A549 (cell line): ENCODE measurements around the gene KAT6B.

Experiments
- CEBPB ChIP-seq, 2 experiments: fragments of >200 bp in 1 of 2; sonication (Bioruptor Twin) in 1 of 2; formaldehyde crosslinking in 1 of 2; IDR thresholded peaks; 2 replicates each; pipeline ENCODE4 v1.6.1; 2012 to 2016
- EP300 ChIP-seq, 2 experiments: fragments of >200 bp; sonication (Bioruptor Twin); formaldehyde crosslinking; IDR thresholded peaks; 2 replicates in 1 of 2; 3 replicates in 1 of 2; pipeline ENCODE4 v1.6.1; 2016 to 2017
- HOXB13 ChIP-seq: fragments of 250-450 bp; sonication (Bioruptor Pico); IDR thresholded peaks from 2 replicates; pipeline ENCODE4 v1.5.0; 2020; ENCODE audit warnings: low read depth, mild to moderate bottlenecking, moderate library complexity
- JUNB ChIP-seq: fragments of >200 bp; sonication (Bioruptor Twin); formaldehyde crosslinking; IDR thresholded peaks from 2 replicates; pipeline ENCODE4 v1.6.1; 2016
- KDM5A ChIP-seq: fragments of 200-600 bp; sonication (generic); IDR thresholded peaks from 2 replicates; pipeline ENCODE4 v1.6.1; 2016; ENCODE audit warnings: antibody characterized with exemption, mild to moderate bottlenecking
- MAZ ChIP-seq: fragments of 150-350 bp; IDR thresholded peaks from 2 replicates; pipeline ENCODE4 v1.6.1; 2014; ENCODE audit warnings: antibody characterized with exemption, low read depth, low read length, borderline replicate concordance
- NR3C1 ChIP-seq: fragments of >200 bp; sonication (Bioruptor Twin); formaldehyde crosslinking; IDR thresholded peaks from 3 replicates; pipeline ENCODE4 v1.6.1; 2017
- POLR2A ChIP-seq: IDR thresholded peaks from 2 replicates; pipeline ENCODE4 v1.6.1; 2012; ENCODE audit warnings: mild to moderate bottlenecking, low read length
- RARB ChIP-seq: fragments of 250-450 bp; sonication (Bioruptor Pico); IDR thresholded peaks from 2 replicates; pipeline ENCODE4 v1.8.0; 2021; ENCODE audit warnings: mild to moderate bottlenecking, moderate library complexity
- REST ChIP-seq: fragments of 200-600 bp; sonication (generic); IDR thresholded peaks from 2 replicates; pipeline ENCODE4 v1.6.1; 2016; ENCODE audit warnings: antibody characterized with exemption, mild to moderate bottlenecking, moderate library complexity
- TF ChIP-seq, protein P1 (sequence below): fragments of >200 bp; sonication (Bioruptor Twin); formaldehyde crosslinking; IDR thresholded peaks from 3 replicates; pipeline ENCODE4 v1.5.1; 2016
- TF ChIP-seq, protein P2 (sequence below): IDR thresholded peaks from 2 replicates; pipeline ENCODE4 v1.6.1; 2012
- TF ChIP-seq, protein P3 (sequence below): IDR thresholded peaks from 2 replicates; pipeline ENCODE4 v1.6.1; 2012; ENCODE audit warnings: low read depth, borderline replicate concordance

DNA sequence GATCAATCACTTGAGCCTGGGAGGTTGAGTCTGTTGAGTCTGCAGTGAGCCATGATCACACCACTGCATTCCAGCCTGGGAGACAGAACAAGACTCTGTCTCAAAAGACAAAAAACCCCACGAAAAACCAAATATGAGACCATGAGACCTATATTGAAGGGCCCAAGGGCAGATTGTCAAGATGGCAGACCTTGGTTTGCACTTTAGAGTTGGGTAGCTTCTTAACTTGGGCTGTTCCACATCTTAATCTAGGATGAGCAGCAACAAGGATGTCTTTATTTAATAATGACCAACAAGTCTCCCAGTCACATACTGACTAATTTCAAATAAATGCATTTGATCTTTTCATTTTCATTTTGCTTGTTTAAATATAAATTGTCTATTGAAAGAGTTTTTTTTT, 43.8 kb downstream of the KAT6B start:
- TF ChIP-seq, protein P1, sequence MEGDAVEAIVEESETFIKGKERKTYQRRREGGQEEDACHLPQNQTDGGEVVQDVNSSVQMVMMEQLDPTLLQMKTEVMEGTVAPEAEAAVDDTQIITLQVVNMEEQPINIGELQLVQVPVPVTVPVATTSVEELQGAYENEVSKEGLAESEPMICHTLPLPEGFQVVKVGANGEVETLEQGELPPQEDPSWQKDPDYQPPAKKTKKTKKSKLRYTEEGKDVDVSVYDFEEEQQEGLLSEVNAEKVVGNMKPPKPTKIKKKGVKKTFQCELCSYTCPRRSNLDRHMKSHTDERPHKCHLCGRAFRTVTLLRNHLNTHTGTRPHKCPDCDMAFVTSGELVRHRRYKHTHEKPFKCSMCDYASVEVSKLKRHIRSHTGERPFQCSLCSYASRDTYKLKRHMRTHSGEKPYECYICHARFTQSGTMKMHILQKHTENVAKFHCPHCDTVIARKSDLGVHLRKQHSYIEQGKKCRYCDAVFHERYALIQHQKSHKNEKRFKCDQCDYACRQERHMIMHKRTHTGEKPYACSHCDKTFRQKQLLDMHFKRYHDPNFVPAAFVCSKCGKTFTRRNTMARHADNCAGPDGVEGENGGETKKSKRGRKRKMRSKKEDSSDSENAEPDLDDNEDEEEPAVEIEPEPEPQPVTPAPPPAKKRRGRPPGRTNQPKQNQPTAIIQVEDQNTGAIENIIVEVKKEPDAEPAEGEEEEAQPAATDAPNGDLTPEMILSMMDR: no peak
- TF ChIP-seq CEBPB (IDR thresholded peaks at IDR 0.05): no peak
- no peak for TF ChIP-seq POLR2A
- no peak for TF ChIP-seq HOXB13 (CRISPR knock-in tag)
- TF ChIP-seq MAZ: no peak
- no peak for TF ChIP-seq KDM5A
- TF ChIP-seq EP300 (IDR thresholded peaks at IDR 0.05): no peak
- TF ChIP-seq, protein P2, sequence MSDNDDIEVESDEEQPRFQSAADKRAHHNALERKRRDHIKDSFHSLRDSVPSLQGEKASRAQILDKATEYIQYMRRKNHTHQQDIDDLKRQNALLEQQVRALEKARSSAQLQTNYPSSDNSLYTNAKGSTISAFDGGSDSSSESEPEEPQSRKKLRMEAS: no peak
- TF ChIP-seq RARB: no peak
- TF ChIP-seq REST: no peak
- TF ChIP-seq JUNB: no peak
- TF ChIP-seq, protein P3, sequence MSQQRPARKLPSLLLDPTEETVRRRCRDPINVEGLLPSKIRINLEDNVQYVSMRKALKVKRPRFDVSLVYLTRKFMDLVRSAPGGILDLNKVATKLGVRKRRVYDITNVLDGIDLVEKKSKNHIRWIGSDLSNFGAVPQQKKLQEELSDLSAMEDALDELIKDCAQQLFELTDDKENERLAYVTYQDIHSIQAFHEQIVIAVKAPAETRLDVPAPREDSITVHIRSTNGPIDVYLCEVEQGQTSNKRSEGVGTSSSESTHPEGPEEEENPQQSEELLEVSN: no peak
- TF ChIP-seq NR3C1: no peak
